NCI-H2107 treated with DMSO at 0.1 percent for 48 hours (cell line): ENCODE data around the gene WTIP.

Source experiments
- DNase-seq: peaks from one replicate; lab custom pipeline; 2025; ENCODE audit not compliant: unreplicated experiment; lab: John Stamatoyannopoulos, UW

Gene WTIP

DNA sequence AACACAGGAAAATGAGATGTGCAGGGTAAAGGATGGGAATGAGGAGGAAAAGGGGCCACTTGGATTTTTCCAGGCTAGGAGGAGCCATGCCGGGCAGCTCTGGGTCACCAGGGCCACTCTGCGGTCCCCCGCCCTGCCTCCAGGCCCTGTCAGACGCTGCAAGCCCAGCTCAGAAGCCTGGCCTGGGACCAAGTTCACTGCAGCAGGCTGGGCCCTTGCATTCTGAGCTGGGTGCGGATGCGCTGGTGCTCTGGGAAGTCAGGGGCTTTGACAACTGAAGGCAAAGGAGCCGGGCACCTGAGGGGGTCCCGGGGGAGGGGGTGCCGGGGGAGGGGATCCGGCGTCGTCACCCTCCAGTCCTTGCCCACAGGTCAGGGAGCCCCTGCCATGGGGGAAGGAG, 77.5 kb downstream of the WTIP start:
- no peak for DNase-seq

DNA sequence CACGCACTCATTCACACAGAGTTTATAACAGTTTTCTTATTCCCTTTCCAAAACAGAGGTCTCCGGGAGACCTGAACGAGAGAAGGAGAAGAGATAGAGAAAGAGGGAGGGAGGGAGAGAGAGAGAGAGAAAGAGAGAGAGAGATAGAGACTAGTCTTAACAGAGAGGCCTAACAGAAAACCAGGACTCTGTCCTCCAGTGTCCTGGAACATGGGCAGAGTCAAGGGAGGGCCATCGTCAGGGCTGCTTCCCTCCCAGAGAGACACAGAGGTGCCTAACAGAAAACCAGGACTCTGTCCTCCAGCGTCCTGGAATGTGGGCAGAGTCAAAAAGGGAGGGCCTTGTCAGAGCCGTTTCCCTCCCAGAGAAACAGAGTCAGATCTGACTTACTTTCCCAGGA, 78.7 kb downstream of the WTIP start:
- DNase-seq: no peak
